GM12892 (cell line): ENCODE results near the gene GTF2A1. TPM values are rescaled to one million over a fixed set of nuclear protein-coding genes. Genes with fewer than 3 reads are reported as not detected.

ENCODE experiments used
- DNase-seq: peaks from one replicate; pipeline ENCODE4 v3.0.0; 2011; ENCODE audit not compliant: insufficient read length
- FAIRE-seq: peaks from 2 replicates; lab custom pipeline; 2011; peaks lifted over from hg19 to GRCh38; lab: Jason Lieb, UNC
- POLR2A ChIP-seq: IDR thresholded peaks from 2 replicates; pipeline ENCODE4 v1.6.1; 2011; ENCODE audit warnings: low read depth, low read length, control low read depth
- POLR2AphosphoS5 ChIP-seq: IDR thresholded peaks from 2 replicates; pipeline ENCODE4 v1.6.1; 2011; ENCODE audit warnings: low read depth, low read length, control low read depth
- TAF1 ChIP-seq: IDR thresholded peaks from 2 replicates; pipeline ENCODE4 v1.6.1; 2011; ENCODE audit warnings: low read depth, mild to moderate bottlenecking, control low read depth, low read length, borderline replicate concordance
- polyA plus RNA-seq: library from polyadenylated mRNA; unstranded; fragments of >200 nt; gene quantifications from one replicate; pipeline ENCODE4 v1.2.1, GENCODE V29; 2012; ENCODE audit warnings: missing spikeins, inconsistent platforms; ENCODE audit not compliant: missing spikeins

The GTF2A1 gene
- polyA plus RNA-seq, result 15.8 TPM

DNA sequence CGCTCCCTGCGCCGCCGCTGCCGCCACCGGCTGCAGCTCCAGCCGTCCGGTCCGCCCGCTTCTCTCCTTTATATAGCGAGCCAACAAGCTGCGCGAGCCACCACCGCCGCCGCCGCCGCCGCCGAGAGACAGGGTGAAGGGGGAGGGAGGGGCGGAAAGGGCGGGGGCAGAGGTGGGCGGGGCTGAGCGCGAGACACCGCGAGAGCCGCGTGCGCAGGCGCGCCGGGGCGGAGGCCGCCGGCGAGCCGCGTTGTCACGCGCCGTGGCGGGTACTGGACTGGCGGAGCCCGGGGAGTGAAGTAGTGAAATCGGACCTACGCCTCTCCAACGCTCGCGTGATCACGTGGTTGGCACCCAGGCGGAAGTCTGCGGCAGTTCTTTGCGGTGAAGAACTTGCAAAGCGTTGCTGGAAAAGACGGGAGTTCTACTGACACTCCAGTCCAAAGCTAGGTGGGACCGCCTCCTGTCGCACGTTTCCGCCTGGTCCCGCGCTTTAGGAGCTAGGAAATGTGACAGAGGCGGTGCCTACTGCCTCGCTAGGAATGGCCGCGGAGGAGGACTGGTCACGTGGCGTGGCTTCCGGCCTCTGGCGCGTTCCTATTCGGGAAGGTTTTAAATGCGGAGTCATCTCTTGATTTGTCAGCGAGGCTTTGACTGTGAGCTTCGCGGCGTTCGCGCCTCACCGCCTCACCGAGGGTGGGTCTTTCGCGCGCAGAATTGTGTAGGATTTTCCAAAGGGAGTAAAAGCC lies at the start of gene GTF2A1:
TSS of gene GTF2A1 (minus strand) at position 130 of the 749 bp plus-strand sequence. CDS start 441 bp downstream, outside the sequence.
- TF ChIP-seq POLR2AphosphoS5, result peak; percentile 96
- peak; percentile 99 for TF ChIP-seq POLR2A
- TF ChIP-seq TAF1, result peak; percentile 74; the same call in 1 of the 2 replicates
- DNase-seq, result peak; percentile 67
- FAIRE-seq, result peak; percentile 96

DNA sequence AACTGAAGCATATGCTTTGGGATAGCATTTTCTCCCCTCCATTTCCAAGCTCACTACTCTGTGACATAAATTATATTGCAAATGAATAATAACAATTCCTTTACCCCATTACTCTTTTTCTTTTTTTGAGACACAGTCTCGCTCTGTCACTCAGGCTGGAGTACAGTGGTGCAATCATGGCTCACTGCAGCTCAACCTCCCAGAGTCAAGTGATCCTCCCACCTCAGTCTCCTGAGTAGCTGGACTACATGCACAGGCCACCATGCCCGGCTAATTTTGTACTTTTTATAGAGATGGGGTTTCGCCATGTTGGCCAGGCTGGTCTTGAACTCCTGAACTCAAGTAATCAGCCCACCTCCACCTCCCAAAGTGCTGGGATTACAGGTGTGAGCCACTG lies 49.2 kb upstream of the GTF2A1 start:
- FAIRE-seq (no peak), DNase-seq (no peak)
- TF ChIP-seq POLR2A (no peak), TAF1 (no peak), POLR2AphosphoS5 (no peak)

DNA sequence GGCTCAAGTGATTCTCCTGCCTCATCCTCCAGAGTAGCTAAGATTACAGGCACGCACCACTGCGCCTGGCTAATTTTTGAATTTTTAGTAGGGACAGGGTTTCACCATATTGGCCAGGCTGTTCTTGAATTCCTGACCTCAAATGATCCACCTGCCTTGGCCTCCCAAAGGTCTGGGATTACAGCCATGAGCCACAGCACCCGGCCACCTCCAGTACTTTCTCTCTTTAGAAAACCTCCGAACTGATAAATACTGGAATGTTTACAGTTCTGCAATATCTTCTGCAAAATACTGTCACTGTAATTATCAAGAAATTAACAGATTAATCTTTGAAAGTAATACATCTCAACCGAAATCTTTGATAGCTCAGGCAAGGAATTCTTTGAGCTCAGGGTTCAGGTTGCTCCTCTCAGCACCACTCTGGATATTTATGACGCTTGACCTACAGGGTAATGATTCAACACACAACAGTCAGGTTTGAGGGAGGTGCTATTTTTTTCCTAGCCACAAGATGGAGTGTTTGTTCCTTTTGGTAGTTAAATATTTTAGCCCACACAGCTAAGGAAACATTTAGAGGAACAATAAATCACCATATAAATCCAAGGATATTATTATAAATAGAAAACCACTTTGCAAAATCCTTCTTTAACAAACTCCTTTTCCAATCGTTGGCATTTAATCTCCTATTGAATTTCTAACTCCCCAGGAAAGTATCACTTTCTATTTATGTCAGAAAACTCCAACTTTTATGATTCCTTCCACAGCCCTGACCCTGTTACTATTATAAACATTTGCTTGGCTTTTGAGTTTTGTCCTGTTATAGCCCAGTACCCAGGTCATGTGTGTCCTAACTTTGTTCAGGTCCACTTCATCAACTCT lies 48.6 kb upstream of the GTF2A1 start:
- FAIRE-seq, result peak; percentile 44
- no peak for TF ChIP-seq POLR2A
- TF ChIP-seq TAF1, result no peak
- TF ChIP-seq POLR2AphosphoS5, result no peak

DNA sequence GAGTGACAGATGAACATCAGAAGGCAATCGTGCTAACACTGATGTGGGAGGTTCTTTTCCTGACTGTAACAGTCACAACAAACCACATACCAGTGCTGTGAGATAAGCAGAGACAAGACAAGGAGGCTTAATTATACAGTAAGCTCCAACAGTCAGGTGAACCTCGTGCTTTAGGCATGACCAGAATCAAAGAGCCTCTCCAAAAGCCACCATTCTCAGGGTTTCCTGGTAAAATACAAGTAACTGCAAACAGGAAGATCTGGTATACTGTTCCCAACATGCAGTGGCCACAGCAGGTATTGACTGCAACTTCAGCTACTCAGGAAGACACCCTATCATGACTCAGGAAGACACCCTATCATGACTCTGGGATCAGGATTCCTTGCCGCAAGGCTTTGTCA lies 47.3 kb upstream of the GTF2A1 start:
- no peak for FAIRE-seq
- no peak for DNase-seq
- TF ChIP-seq POLR2AphosphoS5, result no peak
- TF ChIP-seq TAF1, result no peak
- no peak for TF ChIP-seq POLR2A

More for the DNA sequence above, 48.6 kb upstream of the GTF2A1 start:
- DNase-seq, result peak; percentile 17

DNA sequence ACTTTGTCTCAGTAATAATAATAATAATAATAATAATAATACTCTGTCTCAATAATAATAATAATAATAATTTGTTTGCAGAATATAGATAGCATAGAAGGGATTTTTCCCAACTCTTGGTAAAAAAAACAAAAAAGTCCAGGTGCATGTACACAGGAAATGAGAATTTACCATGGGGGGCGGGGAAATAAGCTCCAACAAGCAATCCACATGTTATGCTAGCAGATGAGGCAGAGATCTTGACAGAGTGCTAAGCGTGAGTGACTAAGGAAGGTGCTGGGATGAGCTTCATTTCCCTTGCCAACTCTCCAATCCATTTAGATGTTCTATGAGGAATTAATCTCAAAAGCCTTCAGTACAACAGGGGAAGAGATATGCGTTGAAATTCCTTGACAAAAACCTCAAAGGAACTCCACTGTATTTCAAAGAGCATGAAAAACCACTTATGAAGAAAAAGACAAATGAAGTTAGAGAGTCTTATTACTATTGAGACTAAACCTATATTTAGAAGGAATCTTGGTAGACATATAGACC lies 44.9 kb upstream of the GTF2A1 start:
- no peak for DNase-seq
- no peak for FAIRE-seq
- TF ChIP-seq POLR2A (no peak), TAF1 (no peak), POLR2AphosphoS5 (no peak)

- FAIRE-seq (no peak), DNase-seq (no peak)
- no peak for TF ChIP-seq TAF1
- TF ChIP-seq POLR2A, result no peak
- no peak for TF ChIP-seq POLR2AphosphoS5
Observed at GRCh38 chr14:81264671-81265070, 43.9 kb upstream of the GTF2A1 start.

DNA sequence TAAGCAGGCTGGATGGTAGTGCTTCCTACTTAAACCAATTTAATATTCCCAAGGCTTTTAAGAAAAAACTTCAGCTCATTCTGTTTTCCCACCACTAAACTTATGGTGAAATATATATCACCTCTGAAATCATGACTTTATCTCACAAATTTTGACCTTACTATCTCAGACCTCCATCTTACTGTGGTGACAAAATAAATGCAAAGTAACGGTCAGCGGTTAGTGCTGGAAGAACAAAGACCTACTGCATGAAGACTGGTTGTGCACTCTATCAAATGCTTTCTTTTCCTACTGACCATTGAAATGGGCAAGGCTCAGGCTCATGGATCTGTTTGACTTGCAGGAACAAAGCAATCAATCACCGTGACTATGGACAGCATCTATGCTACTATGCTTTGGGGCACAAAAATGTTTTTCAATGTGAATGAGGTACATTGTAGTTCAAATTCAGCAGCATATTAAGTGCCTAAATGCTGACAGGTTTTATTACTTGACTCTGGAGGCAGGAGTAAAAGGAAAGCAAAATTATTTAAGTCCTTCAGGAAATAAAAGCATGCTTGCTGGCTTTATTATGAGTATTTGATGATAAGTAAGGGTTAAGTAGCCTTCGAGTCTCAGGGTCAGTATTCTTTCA lies 43.1 kb upstream of the GTF2A1 start:
- no peak for DNase-seq

DNA sequence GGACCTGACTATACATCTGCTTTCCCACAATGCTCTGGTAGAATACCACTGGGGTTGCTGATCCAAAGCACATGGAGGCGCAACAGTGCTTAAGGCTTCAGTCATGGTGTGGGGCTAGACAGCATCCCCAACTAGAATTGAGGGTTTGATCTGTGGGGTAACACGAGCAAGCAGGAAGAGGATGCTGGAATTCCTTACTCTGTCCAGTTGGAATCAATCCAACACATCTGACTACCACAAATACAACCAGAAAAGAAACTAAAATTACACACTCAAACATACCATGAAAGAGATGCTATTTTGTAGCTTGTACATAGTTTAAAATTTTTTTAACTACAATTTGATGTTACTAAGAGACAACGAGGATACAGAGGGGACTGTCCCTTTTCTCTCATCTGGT lies 40.4 kb upstream of the GTF2A1 start:
- DNase-seq, result no peak
- FAIRE-seq, result no peak
- TF ChIP-seq TAF1, result no peak
- no peak for TF ChIP-seq POLR2A
- TF ChIP-seq POLR2AphosphoS5, result no peak

More for the DNA sequence above, 43.1 kb upstream of the GTF2A1 start:
- no peak for TF ChIP-seq TAF1
- TF ChIP-seq POLR2A, result no peak
- no peak for FAIRE-seq

DNA sequence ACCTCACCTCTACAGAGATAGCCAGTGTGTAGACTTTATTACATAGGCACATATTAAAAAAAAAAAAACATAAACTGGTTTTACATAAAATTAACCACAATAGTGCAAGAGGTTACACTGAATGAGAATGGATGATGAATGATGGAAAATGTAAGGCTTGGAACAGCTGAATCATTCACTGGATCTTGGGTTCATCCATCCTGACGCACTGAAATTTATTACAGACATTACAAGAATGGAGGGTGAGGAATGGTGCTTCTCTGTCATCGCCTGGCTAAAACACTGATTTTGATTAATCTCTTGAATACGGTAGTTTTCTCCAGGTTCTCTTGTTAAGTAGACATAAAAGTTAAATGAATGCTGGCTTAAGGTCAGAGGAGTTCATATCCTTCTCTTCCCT lies 40.0 kb upstream of the GTF2A1 start:
- DNase-seq (no peak), FAIRE-seq (no peak)
- TF ChIP-seq POLR2A, result no peak
- TF ChIP-seq POLR2AphosphoS5, result no peak
- TF ChIP-seq TAF1, result no peak

- TF ChIP-seq TAF1, result no peak
- TF ChIP-seq POLR2AphosphoS5, result no peak
- no peak for TF ChIP-seq POLR2A
- FAIRE-seq (peak; percentile 53), DNase-seq (no peak)
Observed at GRCh38 chr14:81256289-81256960, 35.7 kb upstream of the GTF2A1 start.

DNA sequence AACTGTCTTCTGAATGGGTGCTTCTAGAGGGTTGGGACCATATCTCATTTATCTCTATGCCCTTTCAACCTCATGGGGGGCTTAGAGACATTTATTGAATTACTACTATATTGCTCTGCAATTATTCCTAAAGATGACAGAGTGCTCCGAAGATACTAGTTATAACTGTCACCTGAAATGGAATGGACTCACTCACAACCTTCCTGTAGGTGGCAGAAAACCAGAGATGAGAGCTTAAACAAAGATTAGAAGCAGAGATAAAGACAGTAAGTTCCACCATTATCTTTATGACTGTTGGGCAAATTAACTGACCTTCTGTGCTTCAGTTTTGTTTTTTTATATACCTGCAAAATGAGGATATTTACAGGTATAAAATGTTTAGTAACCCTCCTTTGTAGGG lies 31.5 kb upstream of the GTF2A1 start:
- FAIRE-seq (no peak), DNase-seq (no peak)
- TF ChIP-seq TAF1, result no peak
- TF ChIP-seq POLR2AphosphoS5, result no peak
- TF ChIP-seq POLR2A, result no peak
